GM12878 (cell line): Measurements from ENCODE around the gene ANXA4. TPM values are rescaled to one million over a fixed set of nuclear protein-coding genes. Genes with fewer than 3 reads are reported as not detected.
A peak's percentile ranks its signal among the peaks of the same experiment; 100 is the strongest.

Source experiments
- BHLHE40 ChIP-seq, 2 experiments: fragments of 450-650 bp in 1 of 2; IDR thresholded peaks; 2 replicates each; pipeline ENCODE4 v1.6.1; 2011 to 2017; ENCODE audit warnings: low read depth in 2 of 2, borderline replicate concordance in 1 of 2, improper control_type of control experiment in 1 of 2, low read length in 1 of 2, mild to moderate bottlenecking in 1 of 2
- CHD1 ChIP-seq: IDR thresholded peaks from 2 replicates; pipeline ENCODE4 v1.6.1; 2012; ENCODE audit warnings: low read depth, low read length, improper control_type of control experiment
- CREB1 ChIP-seq: IDR thresholded peaks from 2 replicates; pipeline ENCODE4 v1.6.1; 2012; ENCODE audit warnings: low read depth, mild to moderate bottlenecking, inconsistent platforms
- ESRRA ChIP-seq: IDR thresholded peaks from 2 replicates; pipeline ENCODE4 v1.6.1; 2012; ENCODE audit warnings: mild to moderate bottlenecking, low read length, improper control_type of control experiment
- HSF1 ChIP-seq: fragments of 150-350 bp; IDR thresholded peaks from 2 replicates; pipeline ENCODE4 v1.6.1; 2014; ENCODE audit warnings: mild to moderate bottlenecking, low read depth, low read length
- MXI1 ChIP-seq: fragments of 150-350 bp; IDR thresholded peaks from 2 replicates; pipeline ENCODE4 v1.6.1; 2011; ENCODE audit warnings: low read depth, mild to moderate bottlenecking, inconsistent platforms, low read length, improper control_type of control experiment
- polyA plus RNA-seq, 11 experiments: library from polyadenylated mRNA; depleted of rRNA in 4 of 11; unstranded in 6 of 11; stranded (reverse) in 5 of 11; fragments of >200 nt; fragmentation: Nextera tagmentation in 4 of 11; fragmentation: Illumina TruSeq in 1 of 11; extraction: Ambion mirVana in 4 of 11; extraction: Trizol in 1 of 11; gene quantifications; 1 replicate in 1 of 11; 2 replicates in 10 of 11; pipeline versions ENCODE4 v1.2.1 to v1.2.3, GENCODE V29; 2011 to 2016; ENCODE audit warnings: inconsistent platforms in 2 of 11, missing spikeins in 2 of 11, low read depth in 1 of 11
- total RNA-seq, 4 experiments: library from RNA; depleted of rRNA in 3 of 4; stranded (reverse); fragments of >200 nt in 3 of 4; fragmentation: Illumina TruSeq in 1 of 4; extraction: Trizol in 1 of 4; gene quantifications; 2 replicates each; pipeline versions ENCODE4 v1.2.1 to v1.2.3, GENCODE V29; 2013 to 2021
- TF ChIP-seq, protein P1 (sequence below): IDR thresholded peaks from 2 replicates; pipeline ENCODE4 v1.6.1; 2011; ENCODE audit warnings: borderline replicate concordance, low read depth, mild to moderate bottlenecking, moderate library complexity, mixed read lengths, low read length; ENCODE audit not compliant: insufficient read depth; ENCODE audit errors: extremely low read length

Gene ANXA4
- total and polyA plus RNA-seq, 10 of the 15 experiments (the other 5 are each of a cell fraction or from before 2014, with no cell fraction given): 16.3 to 97.2 (median 71.0) TPM

- TF ChIP-seq HSF1: no peak
- peak in 1 of 2 experiments; percentile 10; a peak in 1 of 4 replicates for TF ChIP-seq BHLHE40 (IDR thresholded peaks at IDR 0.05; ENCODE audit: borderline replicate concordance in 1 of 2, low read depth in 2 of 2, low read length in 1 of 2)
- TF ChIP-seq, protein P1, sequence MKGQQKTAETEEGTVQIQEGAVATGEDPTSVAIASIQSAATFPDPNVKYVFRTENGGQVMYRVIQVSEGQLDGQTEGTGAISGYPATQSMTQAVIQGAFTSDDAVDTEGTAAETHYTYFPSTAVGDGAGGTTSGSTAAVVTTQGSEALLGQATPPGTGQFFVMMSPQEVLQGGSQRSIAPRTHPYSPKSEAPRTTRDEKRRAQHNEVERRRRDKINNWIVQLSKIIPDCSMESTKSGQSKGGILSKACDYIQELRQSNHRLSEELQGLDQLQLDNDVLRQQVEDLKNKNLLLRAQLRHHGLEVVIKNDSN: no peak
- no peak for TF ChIP-seq ESRRA
- TF ChIP-seq MXI1: no peak
- no peak for TF ChIP-seq CHD1
- no peak for TF ChIP-seq CREB1
- TF ChIP-seq, all 136 proteins: peak for 16
Observed at GRCh38 chr2:69774984-69775982, 33.3 kb downstream of the ANXA4 start (continued).
